IPS-18c (cell line): ENCODE measurements around the gene EML4.
"Not testable (repeated sequence)": the region's sequence is repeated elsewhere in the genome, so short reads cannot be mapped to it uniquely, and the experiment has no call there.

Experiments used
- H3K4me3 ChIP-seq: 2 replicates; pipeline ENCODE4 v1.7.0; 2013; ENCODE audit warnings: low read depth, mild to moderate bottlenecking, low read length, moderate library complexity; ENCODE audit not compliant: insufficient read depth
- H3K9me3 ChIP-seq: one replicate; pipeline ENCODE4 v1.6.1; 2013; ENCODE audit warnings: mild to moderate bottlenecking, low read length, moderate library complexity; ENCODE audit not compliant: control insufficient read depth, insufficient read depth

EML4 gene

GRCh38 chr2:42252464-42252863 is 83.3 kb downstream of the EML4 start:
- Histone ChIP-seq H3K9me3 (no peaks in the 10 kb centered on the region), H3K4me3 (no peak overlapping the region)

GRCh38 chr2:42254186-42254895 is 85.2 kb downstream of the EML4 start:
- Histone ChIP-seq H3K4me3 (no peak overlapping the region), H3K9me3 (no peaks in the 10 kb centered on the region)

GRCh38 chr2:42256505-42256904 is 87.4 kb downstream of the EML4 start:
- Histone ChIP-seq H3K9me3 (no peaks in the 10 kb centered on the region), H3K4me3 (no peak overlapping the region)

- no peaks in the 10 kb centered on the region for H3K9me3 ChIP-seq
- H3K4me3 ChIP-seq = no peak overlapping the region
These were observed 92.5 kb downstream of the EML4 start for GRCh38 chr2:42261518-42262195.

GRCh38 chr2:42266236-42266635 is 97.1 kb downstream of the EML4 start:
- H3K9me3 ChIP-seq = no peaks in the 10 kb centered on the region
- no peak overlapping the region for H3K4me3 ChIP-seq

GRCh38 chr2:42267530-42267929 is 98.4 kb downstream of the EML4 start:
- Histone ChIP-seq H3K9me3 (no peaks in the 10 kb centered on the region), H3K4me3 (no peak overlapping the region)

- no peaks in the 10 kb centered on the region for H3K9me3 ChIP-seq
- H3K4me3 ChIP-seq = no peak overlapping the region
These were observed 99.5 kb downstream of the EML4 start for GRCh38 chr2:42268528-42269151.

GRCh38 chr2:42270757-42271156 is 101.6 kb downstream of the EML4 start:
- no peaks in the 10 kb centered on the region for H3K9me3 ChIP-seq
- H3K4me3 ChIP-seq = no peak overlapping the region

GRCh38 chr2:42271246-42271645 is 102.1 kb downstream of the EML4 start:
- not testable (repeated sequence) for H3K4me3 ChIP-seq, H3K9me3 ChIP-seq

GRCh38 chr2:42274863-42275262 is 105.7 kb downstream of the EML4 start:
- Histone ChIP-seq H3K9me3 (no peaks in the 10 kb centered on the region), H3K4me3 (no peak overlapping the region)

- no peaks in the 10 kb centered on the region for H3K9me3 ChIP-seq
- H3K4me3 ChIP-seq = no peak overlapping the region
These were observed 112.4 kb downstream of the EML4 start for GRCh38 chr2:42281416-42282081.

- H3K9me3 ChIP-seq = no peaks in the 10 kb centered on the region
- H3K4me3 ChIP-seq = no peak overlapping the region
These were observed 114.9 kb downstream of the EML4 start for GRCh38 chr2:42284019-42284418.

- H3K4me3 ChIP-seq = no peak overlapping the region
- no peaks in the 10 kb centered on the region for H3K9me3 ChIP-seq
These were observed 117.3 kb downstream of the EML4 start for GRCh38 chr2:42286268-42286946.

GRCh38 chr2:42288811-42289210 is 119.7 kb downstream of the EML4 start:
- Histone ChIP-seq H3K4me3 (no peak overlapping the region), H3K9me3 (no peaks in the 10 kb centered on the region)

GRCh38 chr2:42289222-42289621 is 120.1 kb downstream of the EML4 start:
- no peak overlapping the region for H3K4me3 ChIP-seq

GRCh38 chr2:42290005-42290404 is 120.9 kb downstream of the EML4 start:
- Histone ChIP-seq H3K9me3 (no peaks in the 10 kb centered on the region), H3K4me3 (no peak overlapping the region)

More at GRCh38 chr2:42289222-42289621, 120.1 kb downstream of the EML4 start:
- no peaks in the 10 kb centered on the region for H3K9me3 ChIP-seq

- H3K4me3 ChIP-seq = no peak overlapping the region
- no peaks in the 10 kb centered on the region for H3K9me3 ChIP-seq
These were observed 123.9 kb downstream of the EML4 start for GRCh38 chr2:42293019-42293418.
